Endothelial cell of umbilical vein (primary cell): Measurements from ENCODE around the gene TNIK. TPM values are rescaled to one million over a fixed set of nuclear protein-coding genes. Genes with fewer than 3 reads are reported as not detected.

Source experiments
- BruUV-seq: library from RNA; stranded (reverse); fragments of 400-500 nt; replicated peaks from 2 replicates; lab custom pipeline; 2021; lab: Mats Ljungman, UMichigan
- CTCF ChIA-PET: fragments of 300-600, 350-600 bp; sonication (Branson Sonifier 250); formaldehyde crosslinking; loops from one replicate; lab custom pipeline; 2021; ENCODE audit warnings: antibody characterized with exemption, inconsistent platforms; lab: Charles Lee
- POLR2A ChIA-PET: fragments of 300-600, 350-600 bp; sonication (Branson Sonifier 250); formaldehyde crosslinking; loops from one replicate; lab custom pipeline; 2021; ENCODE audit warnings: antibody characterized with exemption, inconsistent platforms; lab: Charles Lee
- DNase-seq: peaks from one replicate; pipeline ENCODE4 v3.0.0-alpha.2; 2011; ENCODE audit warnings: low read depth, low spot score
- FAIRE-seq: peaks from 2 replicates; lab custom pipeline; 2011; peaks lifted over from hg19 to GRCh38; lab: Jason Lieb, UNC
- H2AFZ ChIP-seq: 2 replicates; pipeline ENCODE4 v1.6.0; 2012; ENCODE audit warnings: low read depth, low read length, control low read depth, inconsistent platforms
- H3K27ac ChIP-seq: 2 replicates; pipeline ENCODE4 v1.5.1; 2011; ENCODE audit warnings: low read depth, mild to moderate bottlenecking, control low read depth, low read length, moderate library complexity; ENCODE audit not compliant: insufficient read depth
- H3K27me3 ChIP-seq, 2 experiments: 2 replicates each; pipeline versions ENCODE4 v1.6.0 to v1.6.1; 2011; ENCODE audit warnings: low read length in 2 of 2, mixed read lengths in 1 of 2; ENCODE audit not compliant: control insufficient read depth in 2 of 2, insufficient read depth in 2 of 2
- H3K36me3 ChIP-seq, 2 experiments: 2 replicates in 1 of 2; 3 replicates in 1 of 2; pipeline ENCODE4 v1.5.1; 2011; ENCODE audit warnings: low read length in 2 of 2, mild to moderate bottlenecking in 1 of 2, moderate library complexity in 1 of 2; ENCODE audit not compliant: control insufficient read depth in 2 of 2, insufficient read depth in 2 of 2; ENCODE audit errors: extremely low read depth in 1 of 2
- H3K4me1 ChIP-seq: 3 replicates; pipeline ENCODE4 v1.5.1; 2011; ENCODE audit warnings: mild to moderate bottlenecking, low read length; ENCODE audit not compliant: control insufficient read depth, insufficient read depth; ENCODE audit errors: extremely low read depth
- H3K4me2 ChIP-seq: 2 replicates; pipeline ENCODE4 v1.6.1; 2011; ENCODE audit warnings: low read length, control low read depth, mixed read lengths; ENCODE audit not compliant: insufficient read depth
- H3K4me3 ChIP-seq, 3 experiments: fragments of 200-600 bp in 1 of 3; sonication (generic), shearing (Covaris generic) in 1 of 3; replicated peaks in 1 of 3; 2 replicates each; pipeline ENCODE4 v1.5.1; 2011 to 2016; ENCODE audit warnings: control low read depth in 3 of 3, low read length in 3 of 3, mild to moderate bottlenecking in 2 of 3, inconsistent platforms in 1 of 3, low read depth in 1 of 3, moderate library complexity in 1 of 3; ENCODE audit not compliant: insufficient read depth in 1 of 3
- H3K79me2 ChIP-seq: 2 replicates; pipeline ENCODE4 v1.6.0; 2012; ENCODE audit warnings: low read length, inconsistent platforms; ENCODE audit not compliant: control insufficient read depth, insufficient read depth
- H3K9ac ChIP-seq: replicated peaks from 2 replicates; pipeline ENCODE3; 2011; ENCODE audit warnings: low read length, control low read depth; ENCODE audit not compliant: insufficient read depth; ENCODE audit errors: extremely low read depth
- H3K9me1 ChIP-seq: replicated peaks from 3 replicates; pipeline ENCODE4 v1.6.0; 2011; ENCODE audit warnings: mild to moderate bottlenecking, low read length; ENCODE audit not compliant: control insufficient read depth, insufficient read depth; ENCODE audit errors: extremely low read depth
- H3K9me3 ChIP-seq: replicated peaks from 2 replicates; pipeline ENCODE4 v1.5.1; 2012; ENCODE audit warnings: low read length, inconsistent platforms; ENCODE audit not compliant: control insufficient read depth, insufficient read depth
- H4K20me1 ChIP-seq: replicated peaks from 2 replicates; pipeline ENCODE3; 2011; ENCODE audit warnings: mild to moderate bottlenecking, low read length; ENCODE audit not compliant: control insufficient read depth, insufficient read depth; ENCODE audit errors: extremely low read depth
- EZH2 ChIP-seq: IDR thresholded peaks from 2 replicates; pipeline ENCODE4 v1.6.1; 2012; ENCODE audit warnings: borderline replicate concordance, low read depth, mild to moderate bottlenecking, moderate library complexity, low read length, inconsistent platforms; ENCODE audit not compliant: severe bottlenecking
- FOS ChIP-seq: IDR thresholded peaks from 2 replicates; pipeline ENCODE4 v1.6.1; 2011; ENCODE audit warnings: mild to moderate bottlenecking, low read length, moderate library complexity, borderline replicate concordance; ENCODE audit not compliant: insufficient read depth
- GATA2 ChIP-seq: IDR thresholded peaks from 2 replicates; pipeline ENCODE4 v1.7.0; 2011; ENCODE audit warnings: low read depth, mild to moderate bottlenecking, moderate library complexity, mixed read lengths, low read length; ENCODE audit not compliant: insufficient read length, insufficient read depth
- JUN ChIP-seq: IDR thresholded peaks from 2 replicates; pipeline ENCODE4 v1.6.1; 2011; ENCODE audit warnings: borderline replicate concordance, low read depth; ENCODE audit not compliant: insufficient read length, insufficient read depth
- MYC ChIP-seq: IDR thresholded peaks from one replicate; pipeline ENCODE4 v1.6.1; 2011; ENCODE audit warnings: mild to moderate bottlenecking, low read depth, low read length
- POLR2A ChIP-seq: IDR thresholded peaks from 2 replicates; pipeline ENCODE4 v1.6.1; 2012; ENCODE audit warnings: low read depth, mild to moderate bottlenecking, control low read depth, low read length
- POLR2AphosphoS5 ChIP-seq: IDR thresholded peaks from 2 replicates; pipeline ENCODE4 v1.6.1; 2012; ENCODE audit warnings: low read depth, mild to moderate bottlenecking, control low read depth, low read length, moderate library complexity; ENCODE audit not compliant: insufficient read depth
- dilution Hi-C: fragments of 300-500 bp; cut with MboI; formaldehyde crosslinking; loops from one replicate; pipeline ENCODE4 v1.15.0; 2019; ENCODE audit warnings: low sequenced_read_pairs; ENCODE audit not compliant: extremely low pct_ligation_motif_present
- intact Hi-C: fragments of 100-400 bp; cut with micrococcal nuclease; formaldehyde crosslinking; loops from one replicate; pipeline ENCODE4 v1.10.0; 2022
- polyA plus RNA-seq, 4 experiments: library from polyadenylated mRNA; depleted of rRNA in 3 of 4; stranded (reverse) in 3 of 4; unstranded in 1 of 4; fragments of >200 nt; gene quantifications; 2 replicates each; pipeline versions ENCODE4 v1.2.1 to v1.2.3, GENCODE V29; 2011 to 2012; ENCODE audit warnings: missing spikeins in 1 of 4
- total RNA-seq: library from RNA; stranded (reverse); gene quantifications from 2 replicates; pipeline ENCODE4 v1.2.3, GENCODE V29; 2021
- TF ChIP-seq, protein P1 (sequence below): IDR thresholded peaks from 2 replicates; pipeline ENCODE4 v1.6.1; 2011; ENCODE audit not compliant: insufficient read depth, insufficient read length
- TF ChIP-seq, protein P2 (sequence below), 2 donors: IDR thresholded peaks; 1 replicate in 1 of 2; 2 replicates in 1 of 2; pipeline ENCODE4 v1.5.1; 2011; ENCODE audit warnings: low read length in 2 of 2, mild to moderate bottlenecking in 2 of 2, moderate library complexity in 2 of 2, control low read depth in 1 of 2, inconsistent platforms in 1 of 2, low read depth in 1 of 2; ENCODE audit not compliant: insufficient read depth in 1 of 2; ENCODE audit errors: extremely low read depth in 1 of 2

Gene TNIK
- total and polyA plus RNA-seq, 2 donors (not counting 3 experiments of a cell fraction or from before 2014, with no cell fraction given) = 10.9 to 39.7 TPM

DNA sequence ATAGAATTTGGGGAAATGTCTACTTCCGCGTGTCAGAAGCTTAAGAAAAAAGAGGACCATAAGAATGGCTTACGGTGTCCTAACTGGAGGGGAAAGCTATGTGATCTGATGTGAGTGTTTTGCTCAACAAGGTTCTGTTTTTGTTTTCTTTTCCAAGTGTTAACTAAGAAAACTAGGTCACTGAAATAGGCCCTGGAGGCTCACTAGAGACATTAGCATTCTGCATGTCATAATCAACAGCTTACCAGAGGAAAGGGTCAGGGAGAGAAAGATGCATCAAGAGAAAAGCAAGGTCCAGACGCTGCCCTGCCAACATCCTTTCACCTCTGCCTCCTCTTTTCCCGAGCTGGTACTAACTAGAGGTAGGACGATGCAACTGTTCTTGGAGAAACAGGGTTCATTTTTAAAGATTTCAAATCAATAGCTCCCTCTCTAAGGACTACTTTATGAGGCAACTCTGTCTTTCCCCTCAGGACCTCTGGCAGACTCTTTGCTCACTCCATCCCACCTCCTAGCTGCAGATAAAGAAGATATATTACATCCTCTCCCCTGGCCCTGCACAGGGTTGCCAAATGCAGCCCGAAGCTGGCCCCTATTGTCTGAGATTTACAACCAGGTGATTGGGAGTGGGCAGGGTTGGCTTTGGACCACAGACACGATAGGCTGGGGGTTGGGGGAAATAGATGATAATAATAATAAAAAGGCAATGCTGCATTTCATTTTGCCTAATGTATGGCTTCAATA lies 223.8 kb downstream of the TNIK start:
- no peaks in the 10 kb centered on the region for H3K9me1 ChIP-seq
- H3K9me3 ChIP-seq = no peaks in the 10 kb centered on the region
- intact Hi-C loops (no loop called here), dilution Hi-C loops (no loop called here)
- peaks cover 3% of the 10 kb centered on the region for H3K4me1 ChIP-seq
- no peaks in the 10 kb centered on the region for H4K20me1 ChIP-seq
- DNase-seq = no peak
- H3K36me3 ChIP-seq = no peaks in the 10 kb centered on the region
- H3K79me2 ChIP-seq = no peaks in the 10 kb centered on the region
- H3K9ac ChIP-seq = no peak overlapping the region
- ChIA-PET POLR2A (no interaction called here), CTCF (interaction anchor here (0.6 to 1.2 kb wide), 5 partner anchors 10 to 20 kb away, joined by 3 read pairs; no protein-coding TSS in a partner anchor)
- FAIRE-seq = no peak
- no peak overlapping the region for H3K27ac ChIP-seq
- no peak overlapping the region for H3K4me3 ChIP-seq
- BruUV-seq = no TSS peak
- H2AFZ ChIP-seq = no peak overlapping the region
- H3K4me2 ChIP-seq = no peak overlapping the region
- TF ChIP-seq, protein P1, sequence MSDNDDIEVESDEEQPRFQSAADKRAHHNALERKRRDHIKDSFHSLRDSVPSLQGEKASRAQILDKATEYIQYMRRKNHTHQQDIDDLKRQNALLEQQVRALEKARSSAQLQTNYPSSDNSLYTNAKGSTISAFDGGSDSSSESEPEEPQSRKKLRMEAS = no peak
- TF ChIP-seq, protein P2, sequence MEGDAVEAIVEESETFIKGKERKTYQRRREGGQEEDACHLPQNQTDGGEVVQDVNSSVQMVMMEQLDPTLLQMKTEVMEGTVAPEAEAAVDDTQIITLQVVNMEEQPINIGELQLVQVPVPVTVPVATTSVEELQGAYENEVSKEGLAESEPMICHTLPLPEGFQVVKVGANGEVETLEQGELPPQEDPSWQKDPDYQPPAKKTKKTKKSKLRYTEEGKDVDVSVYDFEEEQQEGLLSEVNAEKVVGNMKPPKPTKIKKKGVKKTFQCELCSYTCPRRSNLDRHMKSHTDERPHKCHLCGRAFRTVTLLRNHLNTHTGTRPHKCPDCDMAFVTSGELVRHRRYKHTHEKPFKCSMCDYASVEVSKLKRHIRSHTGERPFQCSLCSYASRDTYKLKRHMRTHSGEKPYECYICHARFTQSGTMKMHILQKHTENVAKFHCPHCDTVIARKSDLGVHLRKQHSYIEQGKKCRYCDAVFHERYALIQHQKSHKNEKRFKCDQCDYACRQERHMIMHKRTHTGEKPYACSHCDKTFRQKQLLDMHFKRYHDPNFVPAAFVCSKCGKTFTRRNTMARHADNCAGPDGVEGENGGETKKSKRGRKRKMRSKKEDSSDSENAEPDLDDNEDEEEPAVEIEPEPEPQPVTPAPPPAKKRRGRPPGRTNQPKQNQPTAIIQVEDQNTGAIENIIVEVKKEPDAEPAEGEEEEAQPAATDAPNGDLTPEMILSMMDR (IDR thresholded peaks at IDR 0.05; ENCODE audit: extremely low read depth in 1 of 2, insufficient read depth in 1 of 2, low read depth in 1 of 2, low read length in 2 of 2) = no peak
- TF ChIP-seq FOS (no peak), POLR2AphosphoS5 (no peak), MYC (no peak), JUN (no peak), POLR2A (no peak), GATA2 (no peak), EZH2 (no peak)
- H3K27me3 ChIP-seq = no peaks in the 10 kb centered on the region
